Dendritic cell treated with granulocyte-macrophage colony-stimulating factor and Interleukin-4, amounts not matched to agents 40 ng/mL and 50 ng/mL, for 4 days (primary cell): Measurements from ENCODE around the gene DMD.

Source experiments
- H3K27ac Mint-ChIP-seq: one replicate; pipeline ENCODE4 v1.8.0; 2022; ENCODE audit warnings: mild to moderate bottlenecking, mixed read lengths
- H3K27me3 Mint-ChIP-seq: one replicate; pipeline ENCODE4 v1.8.0; 2022; ENCODE audit warnings: mild to moderate bottlenecking, mixed read lengths
- H3K36me3 Mint-ChIP-seq: one replicate; pipeline ENCODE4 v1.8.0; 2022; ENCODE audit warnings: low read depth, mixed read lengths
- H3K4me1 Mint-ChIP-seq: one replicate; pipeline ENCODE4 v1.8.0; 2022; ENCODE audit warnings: low read depth, mixed read lengths
- H3K4me3 Mint-ChIP-seq: one replicate; pipeline ENCODE4 v1.8.0; 2022; ENCODE audit warnings: mild to moderate bottlenecking, moderate library complexity, mixed read lengths
- H3K9me3 Mint-ChIP-seq: one replicate; pipeline ENCODE4 v1.8.0; 2022; ENCODE audit warnings: mixed read lengths
- intact Hi-C: fragments of 100-400 bp; cut with micrococcal nuclease; formaldehyde crosslinking; loops from one replicate; pipeline ENCODE4 v1.15.0; 2022

Gene DMD

DNA sequence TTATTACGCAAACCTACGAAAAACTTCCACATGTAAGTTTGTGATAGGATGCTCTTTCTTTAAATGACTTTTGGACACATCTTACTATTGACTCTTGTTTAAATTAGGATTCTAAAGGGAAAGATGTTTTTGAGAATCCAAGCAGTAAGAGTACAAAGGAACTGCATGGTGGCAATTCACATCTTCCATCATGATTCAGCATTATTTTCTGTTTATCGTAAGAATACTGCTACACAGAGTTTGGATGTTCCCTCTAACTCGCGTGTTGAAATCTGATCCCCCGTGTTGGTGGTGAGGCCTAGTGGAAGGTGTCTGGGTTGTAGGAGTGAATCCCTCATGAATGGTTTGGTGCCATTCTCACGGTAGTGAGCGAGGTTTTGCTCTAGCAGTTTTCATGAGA is 1767.7 kb downstream of the DMD start:
- Mint-ChIP-seq H3K9me3 (no peaks in the 10 kb centered on the region), H3K36me3 (no peaks in the 10 kb centered on the region), H3K27ac (no peak overlapping the region), H3K4me3 (no peak overlapping the region), H3K27me3 (no peaks in the 10 kb centered on the region), H3K4me1 (no peaks in the 10 kb centered on the region)
- intact Hi-C loops, result no loop called here

DNA sequence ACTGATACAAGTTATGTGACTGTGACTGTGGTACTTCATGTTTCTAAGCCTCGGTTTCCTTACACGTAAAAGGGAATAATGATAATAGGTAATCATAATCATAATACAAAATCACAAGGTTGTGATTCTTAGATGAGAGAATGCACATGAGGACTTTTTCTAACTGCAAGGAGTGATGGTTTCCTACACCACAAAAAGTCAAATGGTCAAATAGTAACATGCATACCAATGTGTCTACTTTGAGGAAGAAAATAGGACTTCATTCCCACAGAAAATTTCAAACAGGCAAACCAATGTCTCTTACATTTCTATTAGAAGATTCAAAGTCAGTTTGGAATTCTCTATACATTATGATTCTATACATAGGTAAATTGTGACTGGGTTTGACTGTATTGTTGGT is 1770.8 kb downstream of the DMD start:
- Mint-ChIP-seq H3K36me3 (no peaks in the 10 kb centered on the region), H3K9me3 (no peaks in the 10 kb centered on the region), H3K27me3 (no peaks in the 10 kb centered on the region), H3K4me3 (no peak overlapping the region), H3K4me1 (no peaks in the 10 kb centered on the region), H3K27ac (no peak overlapping the region)
- intact Hi-C loops, result no loop called here

DNA sequence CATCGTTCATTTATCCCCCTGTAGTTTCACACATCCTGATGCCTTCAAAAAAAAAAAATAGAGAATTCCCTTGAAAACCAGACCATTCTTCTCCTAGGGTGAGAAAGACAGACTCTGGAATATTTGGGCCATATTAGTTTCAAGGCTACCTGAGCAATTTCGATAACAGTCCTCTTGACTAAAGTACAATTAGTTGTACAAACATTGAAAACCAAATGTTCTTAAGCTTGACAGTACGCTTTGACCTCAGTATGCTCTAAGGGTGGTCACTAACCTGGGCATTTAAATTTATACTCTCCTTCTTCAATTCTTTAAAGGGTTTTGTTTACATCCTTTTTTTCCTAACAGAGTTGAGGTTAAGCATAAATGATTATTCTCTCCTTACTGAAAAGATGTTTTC is 1774.9 kb downstream of the DMD start:
- H3K9me3 Mint-ChIP-seq, result no peaks in the 10 kb centered on the region
- intact Hi-C loops, result no loop called here
- no peaks in the 10 kb centered on the region for H3K4me1 Mint-ChIP-seq
- H3K4me3 Mint-ChIP-seq, result no peak overlapping the region
- H3K36me3 Mint-ChIP-seq, result no peaks in the 10 kb centered on the region
- H3K27ac Mint-ChIP-seq, result no peak overlapping the region
- no peaks in the 10 kb centered on the region for H3K27me3 Mint-ChIP-seq

DNA sequence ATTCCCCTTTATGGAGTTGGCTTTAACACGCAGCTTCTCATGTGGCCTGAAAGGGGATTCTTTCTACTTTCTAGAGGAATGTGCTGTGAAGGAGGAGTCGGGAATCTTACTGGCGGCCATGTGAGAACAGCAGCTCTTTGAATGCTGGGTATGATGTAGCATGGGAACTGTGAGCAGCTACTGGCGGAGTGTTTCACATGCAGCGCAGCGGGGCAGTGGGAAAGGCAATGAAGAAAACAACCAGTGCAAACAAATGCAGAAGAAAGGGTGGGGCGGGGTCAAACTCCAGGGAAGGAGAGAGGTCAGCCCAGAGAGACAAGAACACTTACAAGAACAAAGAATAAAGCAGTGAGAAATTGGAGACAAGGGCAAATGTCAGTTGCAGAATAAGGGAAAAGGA is 1775.8 kb downstream of the DMD start:
- Mint-ChIP-seq H3K4me3 (no peak overlapping the region), H3K27me3 (no peaks in the 10 kb centered on the region), H3K27ac (no peak overlapping the region), H3K9me3 (no peaks in the 10 kb centered on the region), H3K4me1 (no peaks in the 10 kb centered on the region), H3K36me3 (no peaks in the 10 kb centered on the region)
- intact Hi-C loops, result no loop called here

DNA sequence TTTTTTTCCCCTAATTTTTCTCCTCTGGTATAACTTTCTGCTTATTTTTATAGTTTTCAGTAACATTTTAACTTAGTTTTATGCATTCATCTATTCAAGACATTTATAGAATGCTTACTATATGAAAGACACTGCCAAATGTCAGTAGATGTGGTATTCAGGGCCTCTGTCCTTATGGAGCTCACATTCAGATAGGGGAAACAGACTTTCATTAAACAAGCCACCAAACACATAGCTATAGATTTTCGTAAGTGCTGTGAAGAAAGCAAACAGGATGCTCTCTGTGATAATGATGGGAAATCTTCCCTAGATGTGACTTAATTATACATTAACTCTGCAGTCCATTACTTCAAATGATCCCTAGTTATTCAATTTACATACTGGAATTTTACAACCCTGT is 1777.5 kb downstream of the DMD start:
- H3K4me3 Mint-ChIP-seq, result no peak overlapping the region
- no peaks in the 10 kb centered on the region for H3K27me3 Mint-ChIP-seq
- H3K36me3 Mint-ChIP-seq, result no peaks in the 10 kb centered on the region
- H3K27ac Mint-ChIP-seq, result no peak overlapping the region
- H3K4me1 Mint-ChIP-seq, result no peaks in the 10 kb centered on the region
- H3K9me3 Mint-ChIP-seq, result no peaks in the 10 kb centered on the region
- intact Hi-C loops, result no loop called here

DNA sequence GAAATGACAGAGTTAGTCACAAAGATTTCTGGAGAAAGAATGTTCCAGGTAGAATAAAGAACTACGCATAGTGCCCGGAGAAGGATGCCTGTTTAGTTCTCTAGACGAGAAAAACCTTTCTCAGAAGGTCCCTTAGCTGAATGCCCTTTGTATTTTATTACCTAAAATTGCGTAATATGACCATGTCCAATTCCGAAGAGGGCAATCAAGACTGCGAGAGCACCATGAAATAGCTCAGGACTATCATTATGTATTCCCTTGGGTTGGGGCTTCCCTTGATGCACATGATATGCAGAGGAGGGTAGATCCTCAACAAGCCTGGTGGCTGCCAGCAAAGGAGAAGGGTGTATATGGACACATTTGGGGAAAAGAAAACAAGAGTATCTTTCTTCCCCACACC is 1781.4 kb downstream of the DMD start:
- no peaks in the 10 kb centered on the region for H3K36me3 Mint-ChIP-seq
- no peak overlapping the region for H3K4me3 Mint-ChIP-seq
- no peaks in the 10 kb centered on the region for H3K27me3 Mint-ChIP-seq
- H3K4me1 Mint-ChIP-seq, result no peaks in the 10 kb centered on the region
- H3K27ac Mint-ChIP-seq, result no peak overlapping the region
- H3K9me3 Mint-ChIP-seq, result no peaks in the 10 kb centered on the region
- intact Hi-C loops, result no loop called here

DNA sequence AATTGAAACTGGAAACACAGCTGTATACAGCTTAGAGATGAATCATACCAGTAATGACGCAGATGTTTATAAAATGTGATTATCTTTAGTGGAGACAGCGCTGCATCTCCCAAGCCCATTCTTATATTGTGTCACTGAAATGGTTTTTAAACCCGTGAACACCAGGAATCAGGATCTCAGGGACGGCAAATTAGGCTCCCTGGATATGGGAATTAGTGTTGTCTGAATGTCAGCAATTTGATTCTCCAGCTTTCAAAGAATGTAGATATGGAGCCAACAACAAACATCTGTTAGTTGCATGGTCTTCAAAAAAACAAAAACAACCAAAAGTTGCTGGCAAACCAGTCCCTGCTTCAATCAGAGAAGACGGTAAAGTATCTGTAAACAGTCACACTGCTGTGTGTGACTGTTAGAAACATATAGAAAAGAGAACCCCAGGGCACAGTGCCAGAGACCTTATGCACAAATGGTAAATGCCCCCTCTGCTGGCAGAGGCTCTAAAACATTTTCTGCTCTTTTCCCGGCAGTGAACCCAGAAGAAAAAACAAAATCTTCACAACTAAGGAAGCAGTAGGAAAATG is 1787.7 kb downstream of the DMD start:
- H3K4me3 Mint-ChIP-seq, result no peak overlapping the region
- H3K36me3 Mint-ChIP-seq, result no peaks in the 10 kb centered on the region
- H3K4me1 Mint-ChIP-seq, result no peaks in the 10 kb centered on the region
- H3K27ac Mint-ChIP-seq, result no peak overlapping the region
- H3K27me3 Mint-ChIP-seq, result no peaks in the 10 kb centered on the region
- intact Hi-C loops, result loop anchor here (2.0 kb wide), 1 partner anchor 385 kb away; no protein-coding TSS in a partner anchor
- H3K9me3 Mint-ChIP-seq, result no peaks in the 10 kb centered on the region

DNA sequence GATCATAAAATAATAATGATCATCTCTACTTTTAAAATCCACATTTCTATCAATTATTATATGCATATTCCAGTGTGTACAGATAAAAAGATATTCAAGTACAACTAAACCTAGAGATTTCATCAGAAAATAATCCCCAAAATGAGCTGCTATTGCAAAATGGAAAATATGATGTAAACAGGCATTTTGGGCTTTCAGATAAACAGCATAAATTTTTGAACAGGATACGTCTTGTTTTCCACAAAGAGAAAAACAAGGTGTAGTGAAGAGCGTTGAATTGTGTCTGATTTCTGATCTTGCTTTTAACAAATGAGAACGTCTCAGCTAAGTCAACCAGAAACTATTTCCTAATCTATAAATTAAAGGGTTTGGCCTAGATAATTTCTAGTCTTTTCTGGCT is 1789.9 kb downstream of the DMD start:
- H3K4me1 Mint-ChIP-seq, result no peaks in the 10 kb centered on the region
- H3K27ac Mint-ChIP-seq, result no peak overlapping the region
- intact Hi-C loops, result no loop called here
- H3K4me3 Mint-ChIP-seq, result no peak overlapping the region
- no peaks in the 10 kb centered on the region for H3K27me3 Mint-ChIP-seq
- H3K36me3 Mint-ChIP-seq, result no peaks in the 10 kb centered on the region
- H3K9me3 Mint-ChIP-seq, result no peaks in the 10 kb centered on the region

DNA sequence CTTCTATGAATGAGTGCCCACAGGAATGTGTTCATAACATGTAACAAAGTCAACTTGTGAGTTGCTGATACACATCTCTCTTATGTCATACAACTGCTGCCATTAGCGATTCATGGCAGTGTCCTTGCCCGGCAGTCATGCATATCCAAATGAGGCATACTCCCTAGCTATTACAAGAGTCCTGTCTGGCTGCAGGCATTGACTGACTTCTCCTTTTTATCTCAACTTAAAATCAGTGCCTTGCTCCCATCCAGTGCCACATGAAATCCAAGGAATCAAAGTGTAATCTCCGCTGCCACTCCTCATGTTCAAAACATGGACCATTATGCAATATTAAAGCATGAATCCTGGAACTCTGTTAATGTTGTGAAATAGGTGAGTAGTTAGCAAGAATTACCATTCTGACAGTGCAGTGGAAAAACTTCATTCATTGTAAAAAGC is 1790.6 kb downstream of the DMD start:
- no peaks in the 10 kb centered on the region for H3K4me1 Mint-ChIP-seq
- no peaks in the 10 kb centered on the region for H3K9me3 Mint-ChIP-seq
- no peaks in the 10 kb centered on the region for H3K27me3 Mint-ChIP-seq
- intact Hi-C loops, result no loop called here
- no peaks in the 10 kb centered on the region for H3K36me3 Mint-ChIP-seq
- no peak overlapping the region for H3K4me3 Mint-ChIP-seq
- no peak overlapping the region for H3K27ac Mint-ChIP-seq

DNA sequence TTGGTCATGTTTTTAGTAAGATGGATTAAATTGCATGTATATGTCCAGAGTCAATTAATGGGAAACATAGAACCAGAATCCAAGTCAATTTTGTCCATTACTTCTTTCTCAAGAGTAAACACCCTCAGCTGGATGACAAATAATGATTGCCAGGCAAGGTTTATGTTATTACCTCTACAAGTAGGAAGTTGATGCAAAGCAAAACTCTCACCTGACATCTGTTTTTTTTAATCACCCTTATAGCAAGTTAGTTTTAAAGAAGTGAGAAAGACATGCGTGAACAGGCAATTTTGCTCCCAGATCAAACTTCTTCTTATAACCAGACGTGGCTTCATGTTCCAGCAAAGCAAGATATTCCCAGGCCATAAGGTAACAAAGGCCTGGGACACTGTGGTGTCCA is 1791.0 kb downstream of the DMD start:
- Mint-ChIP-seq H3K9me3 (no peaks in the 10 kb centered on the region), H3K4me3 (no peak overlapping the region), H3K27me3 (no peaks in the 10 kb centered on the region), H3K4me1 (no peaks in the 10 kb centered on the region), H3K36me3 (no peaks in the 10 kb centered on the region), H3K27ac (no peak overlapping the region)
- intact Hi-C loops, result no loop called here

DNA sequence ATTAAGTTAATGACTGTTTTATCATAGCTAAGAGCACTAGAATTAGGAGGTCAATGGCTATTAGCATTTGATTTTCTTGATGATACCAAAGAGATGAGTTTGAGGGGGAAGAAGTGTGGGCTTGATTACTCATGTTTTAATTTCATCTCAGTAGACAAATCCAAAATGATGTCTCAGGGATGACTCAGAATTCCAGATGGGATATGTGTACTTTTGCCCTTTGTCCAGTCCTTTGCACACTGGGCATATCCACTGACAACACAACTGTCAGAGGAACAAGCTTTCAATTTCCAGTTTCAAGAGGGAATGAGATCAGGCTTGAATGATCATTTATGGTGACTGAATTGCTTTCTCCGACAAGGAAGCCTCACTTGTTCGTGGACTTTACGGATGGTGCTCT is 1814.2 kb downstream of the DMD start:
- H3K36me3 Mint-ChIP-seq, result no peaks in the 10 kb centered on the region
- intact Hi-C loops, result no loop called here
- H3K4me1 Mint-ChIP-seq, result no peaks in the 10 kb centered on the region
- H3K4me3 Mint-ChIP-seq, result no peak overlapping the region
- H3K9me3 Mint-ChIP-seq, result no peaks in the 10 kb centered on the region
- no peak overlapping the region for H3K27ac Mint-ChIP-seq
- no peaks in the 10 kb centered on the region for H3K27me3 Mint-ChIP-seq

DNA sequence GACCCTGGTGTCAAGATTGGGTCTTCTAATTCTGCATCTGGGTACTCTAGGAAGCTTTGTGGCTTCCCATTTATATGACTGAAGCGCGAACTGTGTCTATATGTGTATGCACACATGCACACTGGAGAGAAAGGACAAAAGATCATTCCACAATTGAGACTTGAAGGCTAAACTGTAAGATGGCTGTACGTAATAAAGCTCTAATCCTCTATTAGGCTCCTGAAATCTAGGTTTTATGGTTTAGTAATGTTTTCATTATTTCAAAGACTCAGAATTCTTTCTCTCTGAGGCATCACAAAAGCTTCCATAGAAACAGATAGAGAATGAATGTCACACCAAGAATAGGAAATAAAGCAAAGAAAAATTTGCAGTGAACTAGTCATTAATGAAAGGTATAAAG is 1818.8 kb downstream of the DMD start:
- H3K4me3 Mint-ChIP-seq, result no peak overlapping the region
- H3K36me3 Mint-ChIP-seq, result no peaks in the 10 kb centered on the region
- no peaks in the 10 kb centered on the region for H3K27me3 Mint-ChIP-seq
- H3K9me3 Mint-ChIP-seq, result no peaks in the 10 kb centered on the region
- intact Hi-C loops, result no loop called here
- no peak overlapping the region for H3K27ac Mint-ChIP-seq
- H3K4me1 Mint-ChIP-seq, result no peaks in the 10 kb centered on the region

DNA sequence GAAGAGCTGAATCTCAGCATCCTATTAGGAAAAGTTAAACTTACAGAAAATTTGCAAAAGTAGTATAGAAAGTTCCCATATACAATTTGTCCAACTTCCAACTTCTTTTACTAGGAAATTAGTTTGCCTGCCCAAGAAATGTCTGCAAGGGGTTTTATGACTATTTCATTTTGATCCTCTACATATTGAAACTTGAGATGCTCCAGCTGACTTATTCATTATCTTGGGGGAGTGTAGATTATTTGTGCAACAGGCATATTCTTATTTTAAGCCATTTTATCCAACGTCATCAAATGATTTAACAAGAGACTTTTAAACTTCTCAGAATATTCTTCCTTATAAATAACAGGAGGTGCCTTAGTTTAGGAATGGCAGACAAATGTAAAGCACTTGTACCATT is 1822.4 kb downstream of the DMD start:
- Mint-ChIP-seq H3K36me3 (no peaks in the 10 kb centered on the region), H3K4me1 (no peaks in the 10 kb centered on the region), H3K4me3 (no peak overlapping the region), H3K27me3 (no peaks in the 10 kb centered on the region), H3K9me3 (no peaks in the 10 kb centered on the region), H3K27ac (no peak overlapping the region)
- intact Hi-C loops, result no loop called here

DNA sequence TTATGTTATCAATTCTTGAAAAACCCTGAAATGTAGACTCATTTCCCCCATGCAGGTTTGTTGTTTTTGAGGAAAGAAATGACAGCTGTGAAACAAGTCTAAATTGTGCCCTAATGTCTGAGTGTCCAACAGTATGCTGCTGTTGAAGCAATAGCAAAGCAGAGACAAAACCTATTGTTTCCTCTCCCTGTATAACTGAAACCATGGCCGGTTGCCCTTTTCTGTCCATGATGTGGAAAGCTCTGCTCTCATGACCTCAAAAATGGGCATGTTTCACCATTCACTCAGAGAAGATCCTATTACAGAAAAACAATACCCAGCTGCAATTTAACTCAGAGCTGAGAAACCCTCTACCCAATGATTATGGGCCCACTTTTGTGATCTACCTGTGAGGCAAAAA is 1826.9 kb downstream of the DMD start:
- Mint-ChIP-seq H3K9me3 (no peaks in the 10 kb centered on the region), H3K36me3 (no peaks in the 10 kb centered on the region), H3K27ac (no peak overlapping the region), H3K4me3 (no peak overlapping the region), H3K4me1 (no peaks in the 10 kb centered on the region), H3K27me3 (no peaks in the 10 kb centered on the region)
- intact Hi-C loops, result no loop called here

DNA sequence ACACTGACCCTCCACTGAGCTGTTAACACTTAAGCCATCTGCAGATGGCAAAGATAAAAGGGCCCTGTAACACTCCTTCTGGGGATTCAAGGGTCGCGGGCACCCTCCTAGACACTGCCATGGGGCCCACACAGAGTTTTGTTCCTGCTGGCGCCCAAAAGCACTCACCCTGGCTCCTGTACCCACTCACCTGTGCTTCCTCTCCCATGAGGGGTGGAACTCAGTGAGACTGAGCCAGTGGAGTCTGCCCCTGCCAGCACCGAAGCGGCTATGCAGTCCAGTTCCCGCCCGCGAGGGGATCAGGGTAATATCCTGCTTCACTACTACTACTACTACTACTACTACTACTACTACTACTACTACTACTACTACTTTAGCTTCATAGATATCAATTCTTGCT is 1827.4 kb downstream of the DMD start:
- Mint-ChIP-seq H3K4me3 (no peak overlapping the region), H3K27ac (no peak overlapping the region), H3K9me3 (no peaks in the 10 kb centered on the region), H3K27me3 (no peaks in the 10 kb centered on the region), H3K36me3 (no peaks in the 10 kb centered on the region), H3K4me1 (no peaks in the 10 kb centered on the region)
- intact Hi-C loops, result no loop called here
